Mucosa of stomach (tissue), 1 donor: Measurements from ENCODE around the gene HTT.
"Not testable (repeated sequence)": the region's sequence is repeated elsewhere in the genome, so short reads cannot be mapped to it uniquely, and the experiment has no call there.

ENCODE experiments used
- H3K27me3 ChIP-seq: one replicate; pipeline ENCODE4 v1.7.0; 2013; ENCODE audit warnings: mild to moderate bottlenecking, low read length; ENCODE audit not compliant: control insufficient read depth, insufficient read depth
- H3K36me3 ChIP-seq: one replicate; pipeline ENCODE4 v1.7.0; 2013; ENCODE audit warnings: low read length; ENCODE audit not compliant: control insufficient read depth, insufficient read depth
- H3K4me1 ChIP-seq: one replicate; pipeline ENCODE4 v1.7.0; 2013; ENCODE audit warnings: mild to moderate bottlenecking, low read length; ENCODE audit not compliant: control insufficient read depth, insufficient read depth
- H3K4me3 ChIP-seq: one replicate; pipeline ENCODE4 v1.7.0; 2013; ENCODE audit warnings: low read length
- H3K9ac ChIP-seq: one replicate; pipeline ENCODE4 v1.7.0; 2013; ENCODE audit warnings: mild to moderate bottlenecking, low read length, moderate library complexity
- H3K9me3 ChIP-seq: one replicate; pipeline ENCODE4 v1.7.0; 2013; ENCODE audit warnings: mild to moderate bottlenecking, low read length, moderate library complexity; ENCODE audit not compliant: control insufficient read depth
- donor health status: Pancreatic carcinoma.

HTT gene

GRCh38 chr4:3039706-3040366, 34.6 kb upstream of the HTT start:
- H3K9ac ChIP-seq = no peak overlapping the region
- no peak overlapping the region for H3K4me3 ChIP-seq
- H3K4me1 ChIP-seq = peaks cover 26% of the 10 kb centered on the region
- no peaks in the 10 kb centered on the region for H3K9me3 ChIP-seq
- H3K27me3 ChIP-seq = peaks cover 10% of the 10 kb centered on the region
- H3K36me3 ChIP-seq = no peaks in the 10 kb centered on the region

DNA sequence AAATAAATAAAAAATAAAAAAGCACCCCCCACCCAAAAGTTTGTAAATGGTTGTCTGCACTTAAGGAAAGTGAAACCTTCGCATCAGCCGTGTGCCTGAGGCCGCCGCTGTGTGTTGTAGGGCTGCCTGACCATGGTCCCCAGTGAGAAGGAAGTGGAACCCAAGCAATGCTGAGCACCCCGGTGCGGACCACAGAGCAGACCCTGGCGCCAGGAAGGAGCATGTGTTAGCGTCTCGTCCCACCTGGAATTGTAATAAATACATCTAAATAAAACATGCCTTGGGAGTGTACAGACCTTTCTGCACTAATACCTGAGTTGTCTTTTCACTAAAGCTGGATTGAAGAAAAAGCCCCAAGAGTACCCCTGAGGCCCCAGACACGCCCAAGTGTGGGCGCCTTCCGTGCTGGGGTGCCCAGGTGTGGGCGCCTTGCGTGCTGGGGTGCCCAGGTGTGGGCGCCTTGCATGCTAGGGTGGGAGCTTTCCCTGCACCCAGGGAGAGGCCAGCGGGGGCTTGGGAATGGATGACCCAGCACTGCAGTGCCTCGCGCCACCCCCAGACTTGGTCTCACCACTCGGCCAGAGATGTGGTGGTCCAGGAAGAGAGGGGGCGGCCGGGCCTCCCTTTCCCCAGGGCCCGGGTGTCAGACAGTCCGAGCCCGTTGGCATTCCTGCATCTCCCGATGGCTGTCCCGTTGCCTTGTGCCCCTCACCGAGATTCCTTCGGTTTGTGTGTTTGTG, 33.9 kb upstream of the HTT start:
- no peak overlapping the region for H3K4me3 ChIP-seq
- no peaks in the 10 kb centered on the region for H3K9me3 ChIP-seq
- H3K9ac ChIP-seq = peak overlapping the region; percentile 38
- peaks cover 26% of the 10 kb centered on the region for H3K4me1 ChIP-seq
- no peaks in the 10 kb centered on the region for H3K36me3 ChIP-seq
- peaks cover 10% of the 10 kb centered on the region for H3K27me3 ChIP-seq

GRCh38 chr4:3041192-3042142, 33.0 kb upstream of the HTT start:
- no peaks in the 10 kb centered on the region for H3K9me3 ChIP-seq
- peak overlapping the region; percentile 17 for H3K4me3 ChIP-seq
- H3K27me3 ChIP-seq = peaks cover 9% of the 10 kb centered on the region
- H3K9ac ChIP-seq = peak overlapping the region; percentile 38
- H3K36me3 ChIP-seq = no peaks in the 10 kb centered on the region
- peaks cover 26% of the 10 kb centered on the region for H3K4me1 ChIP-seq

- Histone ChIP-seq H3K9me3 (no peaks in the 10 kb centered on the region), H3K36me3 (no peaks in the 10 kb centered on the region), H3K9ac (peak overlapping the region; percentile 38), H3K4me3 (peak overlapping the region; percentile 17), H3K4me1 (peaks cover 26% of the 10 kb centered on the region), H3K27me3 (peaks cover 4% of the 10 kb centered on the region)
Measured at GRCh38 chr4:3042226-3042625, 32.3 kb upstream of the HTT start.

DNA sequence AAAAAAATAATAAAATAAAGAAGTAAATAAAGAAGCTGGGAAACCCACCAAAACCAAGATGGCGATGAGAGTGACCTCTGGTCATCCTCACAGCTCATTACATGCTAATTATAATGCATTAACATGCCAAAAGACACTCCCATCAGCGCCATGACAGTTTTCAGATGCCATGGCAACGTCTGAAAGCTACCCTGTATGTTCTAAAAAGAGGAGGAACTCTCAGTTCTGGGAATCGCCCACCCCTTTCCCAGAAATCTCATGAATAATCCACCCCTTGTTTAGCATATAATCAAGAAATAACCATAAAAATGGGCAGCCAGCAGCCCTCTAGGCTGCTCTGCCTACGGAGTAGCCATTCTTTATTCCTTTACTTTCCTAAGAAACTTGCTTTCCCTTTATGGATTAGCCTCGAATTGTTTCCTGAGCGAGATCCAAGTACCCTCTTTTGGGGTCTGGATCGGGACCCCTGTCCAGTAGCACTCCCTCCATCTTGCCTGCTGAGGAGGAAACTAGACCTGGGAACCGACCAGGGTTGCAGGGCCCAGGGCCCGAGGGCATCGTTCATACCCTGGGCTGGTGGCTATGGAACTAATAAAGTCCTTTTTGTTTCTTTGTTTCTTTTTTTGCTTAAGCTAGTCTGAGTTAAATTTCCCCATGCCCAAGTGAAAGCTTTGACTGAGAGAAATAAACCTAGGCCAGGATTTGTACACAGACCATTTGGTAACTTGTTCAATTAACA, 31.0 kb upstream of the HTT start:
- Histone ChIP-seq H3K36me3 (no peaks in the 10 kb centered on the region), H3K9ac (no peak overlapping the region), H3K27me3 (peaks cover 4% of the 10 kb centered on the region), H3K9me3 (no peaks in the 10 kb centered on the region), H3K4me1 (peaks cover 19% of the 10 kb centered on the region), H3K4me3 (no peak overlapping the region)

- H3K36me3 ChIP-seq = no peaks in the 10 kb centered on the region
- peaks cover 19% of the 10 kb centered on the region for H3K4me1 ChIP-seq
- H3K9me3 ChIP-seq = no peaks in the 10 kb centered on the region
- no peak overlapping the region for H3K4me3 ChIP-seq
- no peak overlapping the region for H3K9ac ChIP-seq
- H3K27me3 ChIP-seq = peaks cover 4% of the 10 kb centered on the region
Measured at GRCh38 chr4:3044870-3045819, 29.3 kb upstream of the HTT start.

- H3K36me3 ChIP-seq = no peaks in the 10 kb centered on the region
- H3K27me3 ChIP-seq = no peaks in the 10 kb centered on the region
- H3K4me3 ChIP-seq = no peak overlapping the region
- H3K9ac ChIP-seq = no peak overlapping the region
- H3K4me1 ChIP-seq = peaks cover 15% of the 10 kb centered on the region
- no peaks in the 10 kb centered on the region for H3K9me3 ChIP-seq
Measured at GRCh38 chr4:3046162-3046561, 28.3 kb upstream of the HTT start.

- Histone ChIP-seq H3K9me3 (no peaks in the 10 kb centered on the region), H3K9ac (no peak overlapping the region), H3K36me3 (no peaks in the 10 kb centered on the region)
Measured at GRCh38 chr4:3046623-3047022, 27.9 kb upstream of the HTT start.

GRCh38 chr4:3047464-3048286, 26.8 kb upstream of the HTT start:
- H3K4me3 ChIP-seq = no peak overlapping the region
- H3K27me3 ChIP-seq = no peaks in the 10 kb centered on the region
- no peaks in the 10 kb centered on the region for H3K4me1 ChIP-seq
- no peaks in the 10 kb centered on the region for H3K36me3 ChIP-seq
- no peaks in the 10 kb centered on the region for H3K9me3 ChIP-seq
- H3K9ac ChIP-seq = peak overlapping the region; percentile 6

More at GRCh38 chr4:3046623-3047022, 27.9 kb upstream of the HTT start:
- Histone ChIP-seq H3K4me3 (no peak overlapping the region), H3K4me1 (peaks cover 10% of the 10 kb centered on the region), H3K27me3 (no peaks in the 10 kb centered on the region)

- H3K4me3 ChIP-seq, H3K9ac ChIP-seq: not testable (repeated sequence)
Measured at GRCh38 chr4:3051141-3051897, 23.2 kb upstream of the HTT start.

More at GRCh38 chr4:3051141-3051897, 23.2 kb upstream of the HTT start:
- not testable (repeated sequence) for H3K4me1 ChIP-seq, H3K36me3 ChIP-seq, H3K27me3 ChIP-seq, H3K9me3 ChIP-seq
